CD4-positive, alpha-beta T cell treated with Interferon alpha-2 for 1 hour (primary cell): Measurements from ENCODE around the gene DST.
"Not testable (repeated sequence)": the region's sequence is repeated elsewhere in the genome, so short reads cannot be mapped to it uniquely, and the experiment has no call there.

Experiments
- DNase-seq, 2 donors: peaks; one replicate each; pipeline ENCODE4 v3.0.0-alpha.2; 2020 to 2022

The DST gene

DNA sequence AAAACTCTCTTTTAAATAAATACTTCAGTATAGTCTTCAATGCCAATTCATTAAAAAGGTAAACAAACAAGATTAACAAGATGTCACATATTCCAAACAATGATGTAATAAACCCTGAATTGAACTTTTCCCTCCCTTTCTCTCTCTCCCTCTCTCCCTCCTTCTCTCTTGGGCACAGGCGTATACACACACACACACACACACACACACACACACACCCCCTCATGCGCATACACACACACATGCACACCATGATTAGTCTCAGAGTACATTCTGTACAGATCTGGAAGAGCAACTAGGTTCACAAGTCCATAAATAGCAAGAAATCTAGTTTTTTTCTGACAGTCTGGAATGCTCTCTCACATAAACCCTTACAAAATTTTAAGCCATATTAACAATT, 128.3 kb downstream of the DST start:
- DNase-seq, result no peak

DNA sequence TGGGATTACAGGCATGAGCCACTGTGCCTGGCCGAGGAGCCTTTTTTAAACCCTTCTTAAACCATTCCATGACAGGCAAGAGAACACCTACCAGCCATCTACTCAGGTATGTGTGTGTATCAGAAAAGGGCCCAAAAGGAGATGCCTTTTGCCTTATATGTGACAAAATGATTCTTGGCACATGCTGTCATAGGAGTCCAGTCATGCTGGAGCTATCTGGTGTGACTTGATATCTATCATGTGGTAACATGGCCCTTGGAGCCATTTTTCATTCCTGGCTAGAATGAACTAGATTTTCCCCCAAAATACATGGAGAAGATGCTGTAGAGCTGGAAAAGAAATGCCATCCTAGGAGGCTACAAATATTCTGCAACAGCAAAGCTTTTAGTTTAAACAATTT, 129.1 kb downstream of the DST start:
- DNase-seq, result no peak

GRCh38 chr6:56511591-56511990, 131.1 kb downstream of the DST start:
- no peak for DNase-seq

- DNase-seq, result no peak
Measured at GRCh38 chr6:56510984-56511531, 131.6 kb downstream of the DST start.

DNA sequence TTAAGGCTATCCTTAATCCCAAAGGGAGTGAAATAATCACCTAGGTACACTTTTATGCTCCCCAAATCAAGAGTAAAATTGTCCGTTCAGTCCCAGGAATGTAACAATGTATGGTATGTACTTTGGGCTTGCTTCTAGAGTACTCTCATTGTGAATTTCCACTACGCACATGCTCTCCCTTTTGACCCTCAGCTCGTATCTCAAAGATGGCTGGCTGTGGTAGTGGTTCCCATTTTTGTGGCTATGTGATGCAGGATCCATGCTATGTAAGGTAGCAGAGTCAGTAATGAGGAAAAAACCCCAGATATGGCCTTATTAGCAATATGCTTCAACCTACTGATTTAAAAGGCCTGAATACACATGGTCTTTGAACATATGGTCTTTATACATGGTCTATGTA, 133.7 kb downstream of the DST start:
- no peak for DNase-seq

DNA sequence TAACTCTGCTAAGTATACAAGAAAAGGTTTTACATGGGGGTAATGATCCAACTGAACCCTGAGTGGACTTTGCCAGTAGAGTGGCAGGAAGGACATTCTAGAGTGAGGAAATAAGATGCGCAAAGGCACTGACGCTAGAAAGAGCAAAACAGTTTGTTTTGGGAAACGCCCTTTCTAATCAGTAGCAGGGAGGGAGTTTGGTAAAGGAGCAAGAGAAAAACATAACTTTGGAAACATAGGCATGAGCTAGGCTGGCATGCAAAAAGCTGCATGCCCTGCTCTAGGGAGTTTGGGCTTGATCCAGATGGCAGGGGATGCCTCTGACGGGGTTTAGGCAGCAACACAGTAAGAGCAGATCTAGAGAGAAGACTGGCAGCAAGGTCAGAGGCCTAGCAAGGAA, 135.2 kb downstream of the DST start:
- no peak for DNase-seq

DNA sequence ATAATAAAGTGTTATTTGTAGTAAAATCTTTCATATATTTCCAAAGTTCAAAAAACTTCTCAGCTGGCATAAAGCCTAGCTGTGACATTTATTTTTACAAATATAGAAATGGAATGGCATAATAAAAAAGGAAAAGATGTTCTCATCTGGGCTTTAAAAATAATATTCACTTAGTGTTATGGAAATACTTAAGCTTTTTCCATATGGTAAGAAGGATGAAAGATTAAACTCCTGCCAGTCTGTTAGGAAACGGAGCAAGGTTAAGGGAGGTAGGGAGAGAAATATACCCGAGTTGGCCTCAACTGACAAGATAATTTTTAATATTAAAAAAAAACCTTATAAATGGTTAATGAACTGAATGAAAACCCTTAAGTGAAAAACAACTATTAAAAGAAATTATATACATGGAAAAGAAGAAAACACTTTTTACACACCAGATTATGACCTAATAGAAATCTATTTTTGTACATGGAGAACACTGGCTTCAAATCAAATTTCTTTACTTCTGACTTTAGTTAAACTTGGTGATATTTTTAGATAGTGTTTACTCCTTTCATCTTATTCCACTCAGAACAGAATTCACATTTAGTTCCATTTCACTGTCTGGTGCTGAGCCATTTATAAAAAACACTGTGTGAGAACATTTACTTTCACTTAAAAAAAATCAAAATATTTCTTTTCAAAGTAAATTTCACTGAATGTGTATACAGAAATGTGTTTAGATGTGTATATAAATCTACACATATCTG, 137.0 kb downstream of the DST start:
- no peak for DNase-seq

DNA sequence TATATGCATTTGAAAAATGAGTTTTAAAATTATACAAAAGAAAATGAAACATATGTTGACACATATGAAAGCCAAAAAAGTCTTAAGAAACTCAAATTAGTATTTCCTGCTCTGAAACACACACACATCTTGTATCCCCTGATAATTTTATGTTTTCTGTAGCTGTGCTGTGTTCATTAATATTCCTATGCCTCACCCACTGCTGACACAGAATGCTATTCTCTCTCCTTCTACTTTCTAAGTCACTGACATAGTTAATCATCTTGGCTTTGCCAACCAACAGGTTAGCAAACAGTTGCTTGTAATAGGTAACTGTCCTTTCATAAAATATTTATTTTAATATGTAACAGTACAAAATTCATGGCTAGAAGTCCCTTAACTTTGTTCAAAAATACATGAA, 140.7 kb downstream of the DST start:
- DNase-seq, result no peak

DNA sequence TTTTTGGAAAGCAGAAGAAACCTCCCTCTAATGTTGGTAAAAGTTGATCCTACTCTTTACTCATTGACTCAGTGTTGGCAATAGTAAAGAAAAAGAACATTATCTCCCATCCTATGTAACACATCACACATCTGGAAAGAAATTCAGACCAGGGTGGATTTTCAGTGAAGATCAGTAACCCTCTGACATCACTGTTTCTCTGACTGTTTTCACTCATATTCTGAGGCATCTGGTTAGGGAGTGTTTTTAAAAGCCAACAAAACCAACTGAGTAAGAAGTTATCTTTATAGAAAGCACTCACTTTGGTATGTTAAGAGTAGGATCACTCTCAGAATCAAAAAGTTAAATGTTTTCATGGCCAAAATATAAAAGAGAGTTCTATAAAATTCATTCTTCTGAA, 143.6 kb downstream of the DST start:
- DNase-seq, result no peak

DNA sequence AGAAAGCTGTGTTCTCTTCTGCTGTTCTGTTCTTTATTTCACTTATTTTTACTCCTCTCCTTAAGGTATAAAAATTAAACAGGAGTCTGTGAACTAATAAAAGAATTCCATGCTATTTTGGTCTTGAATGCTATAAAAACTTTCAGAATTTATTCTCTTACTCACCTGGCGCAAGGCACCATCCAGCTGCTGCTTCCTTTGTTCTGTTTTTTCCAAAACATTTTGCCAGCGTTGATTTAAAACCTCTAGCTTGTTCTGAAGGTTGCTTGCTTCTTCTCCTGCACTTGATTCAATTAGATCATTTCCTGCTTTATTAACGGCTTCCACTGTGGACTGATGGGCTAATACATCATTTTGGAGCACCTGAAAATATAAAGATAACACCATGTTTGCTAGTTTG, 145.0 kb downstream of the DST start:
- DNase-seq, result no peak

DNA sequence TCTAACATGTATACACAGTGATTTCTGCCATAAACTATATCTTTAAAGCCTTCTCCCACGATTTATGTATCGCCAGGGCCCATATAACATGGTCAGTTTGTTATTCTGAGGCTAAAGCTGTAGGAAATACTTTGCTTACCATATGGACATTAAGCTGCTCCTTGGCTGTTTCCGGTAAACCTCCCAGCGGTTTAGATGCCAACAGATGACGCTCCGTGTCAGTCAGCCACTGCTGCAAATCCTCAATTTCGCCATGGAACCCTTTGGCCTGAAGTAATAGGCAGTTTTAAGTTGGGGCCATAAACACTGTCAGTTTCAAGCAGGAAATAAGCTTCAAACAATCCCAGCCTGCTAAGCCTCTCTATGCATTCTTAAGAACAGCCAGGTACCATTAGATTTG, 145.4 kb downstream of the DST start:
- DNase-seq, result no peak

- not testable (repeated sequence) for DNase-seq
Measured at GRCh38 chr6:56496650-56497049, 146.0 kb downstream of the DST start.

GRCh38 chr6:56495654-56496053, 147.0 kb downstream of the DST start:
- no peak for DNase-seq

GRCh38 chr6:56491606-56492328, 150.9 kb downstream of the DST start:
- DNase-seq, result no peak

DNA sequence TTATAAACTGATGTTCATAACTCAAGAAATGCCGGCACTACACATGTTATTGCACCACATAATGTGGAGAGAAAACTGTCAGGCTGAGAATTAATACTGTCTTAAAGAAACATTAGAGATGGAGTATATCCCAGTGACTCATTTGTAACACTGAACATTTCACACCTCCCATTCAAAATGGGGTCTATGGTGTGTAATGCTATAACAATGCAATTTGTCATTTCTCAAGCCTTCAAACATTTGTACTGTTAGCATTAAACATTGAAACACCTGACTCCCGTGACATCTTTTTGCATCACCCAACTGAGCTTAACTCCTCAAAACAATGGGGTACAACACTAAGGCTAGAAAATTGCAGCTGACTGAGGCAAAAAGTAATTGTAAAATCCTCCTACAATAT, 151.7 kb downstream of the DST start:
- DNase-seq, result no peak

DNA sequence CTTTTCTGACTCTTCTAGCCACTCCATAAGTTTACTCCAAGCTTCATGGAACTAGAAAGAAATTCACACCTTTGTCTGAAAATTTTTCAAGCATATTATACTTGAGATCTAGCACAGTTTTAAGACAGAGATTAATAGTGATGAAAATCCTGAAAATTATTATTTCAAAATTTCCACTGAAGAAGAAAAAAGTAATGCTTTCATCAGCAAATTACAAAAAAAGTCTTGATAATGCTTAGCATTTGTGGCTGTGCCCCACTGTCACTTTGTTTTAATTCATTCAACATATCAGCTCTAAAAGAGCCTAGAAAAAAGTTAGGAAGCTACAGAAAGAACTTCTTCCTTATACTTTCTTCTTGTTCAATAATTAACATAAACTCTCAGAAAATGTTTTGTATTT, 153.1 kb downstream of the DST start:
- no peak for DNase-seq

- no peak for DNase-seq
Measured at GRCh38 chr6:56488281-56488680, 154.4 kb downstream of the DST start.

GRCh38 chr6:56486681-56487080, 156.0 kb downstream of the DST start:
- DNase-seq, result no peak

DNA sequence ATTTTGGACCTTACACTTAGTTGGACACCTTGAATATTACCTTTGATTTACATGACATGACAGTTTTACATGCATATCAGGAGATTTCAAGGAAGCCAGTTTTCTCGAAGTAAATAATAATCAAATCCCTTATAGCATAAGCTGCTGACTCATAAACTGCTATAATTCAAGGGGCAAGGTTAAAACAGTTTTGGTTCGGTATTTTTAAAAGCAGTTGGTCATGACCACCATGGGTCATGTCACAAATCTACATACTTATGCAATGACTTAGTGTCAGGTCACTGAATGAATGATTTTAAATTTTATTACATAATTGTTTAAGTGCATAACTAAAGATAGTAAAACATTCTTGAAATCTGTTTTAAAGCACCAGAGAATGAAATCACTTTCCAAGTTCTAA, 158.0 kb downstream of the DST start:
- no peak for DNase-seq

DNA sequence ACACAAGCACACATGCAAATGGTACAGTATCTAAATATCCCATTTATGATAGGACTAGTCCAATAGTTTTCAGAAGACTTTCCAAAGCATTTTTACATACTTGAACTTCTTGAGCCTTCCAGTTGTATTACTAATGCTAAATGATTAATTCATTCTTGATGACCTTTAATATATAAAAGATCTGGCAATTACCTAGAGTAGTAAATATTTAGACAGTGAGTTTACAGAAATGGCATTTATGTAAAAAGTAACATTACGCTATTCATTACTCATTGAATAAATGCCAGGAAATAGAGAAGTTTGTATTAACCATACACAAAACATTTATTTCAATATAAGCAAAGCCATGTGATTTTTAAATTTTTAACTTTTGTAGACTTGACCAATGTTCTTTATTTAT, 158.8 kb downstream of the DST start:
- no peak for DNase-seq

GRCh38 chr6:56482525-56482924, 160.2 kb downstream of the DST start:
- DNase-seq, result no peak

- no peak for DNase-seq
Measured at GRCh38 chr6:56481957-56482356, 160.7 kb downstream of the DST start.

DNA sequence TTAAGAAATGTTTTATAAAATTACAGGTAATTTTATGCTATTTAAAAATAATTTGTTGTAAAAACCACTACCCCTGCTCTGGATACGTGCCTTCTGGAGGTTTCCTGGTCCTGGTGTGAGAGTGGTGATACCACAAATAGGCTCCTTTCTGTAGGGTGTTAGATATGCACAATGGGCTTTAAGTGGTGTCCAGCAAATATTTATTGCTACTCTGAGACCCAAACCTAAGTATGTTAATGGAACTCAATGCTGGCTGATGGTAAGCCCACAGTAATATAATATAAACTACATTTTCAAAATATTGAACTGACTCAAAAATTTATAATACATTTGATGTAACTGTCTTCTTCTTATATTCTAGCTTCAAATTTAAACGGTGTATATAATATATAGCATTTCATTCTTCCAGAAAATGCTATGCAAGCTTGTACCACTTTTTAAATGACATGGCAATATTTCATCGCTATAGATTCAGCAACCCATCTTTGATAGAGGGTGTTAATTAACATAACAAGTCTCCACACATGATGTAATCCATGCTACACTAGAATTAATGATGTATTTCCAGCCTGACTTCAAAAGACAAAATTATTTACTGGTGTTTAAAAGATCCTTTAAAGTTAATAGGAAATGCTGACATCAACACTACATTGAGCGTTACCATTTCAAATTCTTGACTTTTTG, 161.9 kb downstream of the DST start:
- DNase-seq, result no peak

DNA sequence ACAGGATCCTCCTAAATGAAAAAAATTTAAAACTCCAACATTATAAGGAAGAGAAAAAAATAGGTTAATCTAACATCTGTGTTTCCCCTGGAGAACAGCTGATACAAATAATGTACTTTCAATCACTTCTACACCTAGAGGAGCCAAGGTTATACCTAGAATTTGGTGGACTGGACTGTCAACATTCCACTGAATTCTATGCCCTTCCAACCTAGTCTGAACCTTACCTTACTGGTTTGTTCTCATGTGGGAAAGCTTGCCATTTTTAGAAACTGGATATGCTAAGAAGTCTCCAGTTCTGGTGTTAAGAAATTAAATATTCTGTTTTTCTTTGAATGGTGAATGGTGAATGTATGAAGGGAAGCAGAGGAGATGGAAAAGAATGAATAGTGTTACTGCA, 162.4 kb downstream of the DST start:
- DNase-seq, result no peak
